ENCODE results near the gene ANKRD33. TPM values are rescaled to one million over a fixed set of nuclear protein-coding genes. Genes with fewer than 3 reads are reported as not detected.
A peak's percentile ranks its signal among the peaks of the same experiment; 100 is the strongest.
"Not testable (repeated sequence)": the region's sequence is repeated elsewhere in the genome, so short reads cannot be mapped to it uniquely, and the experiment has no call there.

Gene ANKRD33
- total RNA-seq, 1 experiment from 2014 or later, result not detected

DNA sequence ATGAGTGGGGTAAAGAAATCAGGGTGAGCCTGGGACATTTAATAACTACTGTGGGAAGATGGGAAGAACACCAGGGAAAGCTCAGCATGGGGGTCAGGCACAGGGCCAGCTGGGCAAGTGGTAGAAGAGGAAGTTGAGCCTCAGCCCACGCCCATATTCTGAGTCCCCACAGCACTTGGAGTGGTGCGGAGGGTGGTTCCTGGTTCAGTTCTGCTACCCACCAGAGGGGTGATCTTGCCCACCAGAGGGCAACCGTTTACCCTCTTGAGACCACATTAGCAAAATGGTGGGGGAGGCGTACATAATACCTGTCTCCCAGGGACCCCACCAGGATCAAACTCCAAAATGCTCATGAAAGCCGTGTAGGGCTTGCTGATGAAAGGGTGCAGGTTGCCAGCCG is 16.8 kb upstream of the ANKRD33 start:
- DNase-seq (ENCODE audit: low read depth), result no peak
- in situ Hi-C loops (cut with HindIII; ENCODE audit: low pct_unique_long_range_greater_than_20kb, low sequenced_read_pairs), result no loop called here

- in situ Hi-C loops (cut with HindIII; ENCODE audit: low pct_unique_long_range_greater_than_20kb, low sequenced_read_pairs), result no loop called here
- DNase-seq (ENCODE audit: low read depth), result no peak
Measured at GRCh38 chr12:51871918-51872688, 15.8 kb upstream of the ANKRD33 start.

GRCh38 chr12:51872689-51872981 is 15.3 kb upstream of the ANKRD33 start:
- in situ Hi-C loops (cut with HindIII; ENCODE audit: low pct_unique_long_range_greater_than_20kb, low sequenced_read_pairs), result no loop called here
- DNase-seq (ENCODE audit: low read depth), result no peak

- in situ Hi-C loops (cut with HindIII; ENCODE audit: low pct_unique_long_range_greater_than_20kb, low sequenced_read_pairs), result no loop called here
- no peak for DNase-seq (ENCODE audit: low read depth)
Measured at GRCh38 chr12:51873251-51873994, 14.5 kb upstream of the ANKRD33 start.

- DNase-seq (ENCODE audit: low read depth), result no peak
- in situ Hi-C loops (cut with HindIII; ENCODE audit: low pct_unique_long_range_greater_than_20kb, low sequenced_read_pairs), result no loop called here
Measured at GRCh38 chr12:51874000-51874399, 13.9 kb upstream of the ANKRD33 start.

DNA sequence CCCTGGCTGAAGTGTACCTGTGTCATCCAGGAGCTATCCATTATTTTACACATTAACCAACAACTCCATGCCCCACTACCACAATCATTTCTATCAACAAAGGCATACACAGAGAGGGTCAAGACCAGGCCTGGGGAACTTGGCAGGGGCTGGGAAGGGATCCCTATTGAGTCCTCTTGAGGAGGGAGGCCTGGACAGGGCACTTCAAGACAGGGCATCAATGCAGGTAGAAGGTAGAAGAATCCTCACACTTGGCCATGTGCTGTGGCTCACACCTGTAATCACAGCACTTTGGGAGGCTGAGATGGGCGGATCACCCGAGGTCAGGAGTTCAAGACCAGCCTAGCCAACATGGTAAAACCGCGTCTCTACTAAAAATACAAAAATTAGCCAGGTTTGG is 13.4 kb upstream of the ANKRD33 start:
- in situ Hi-C loops (cut with HindIII; ENCODE audit: low pct_unique_long_range_greater_than_20kb, low sequenced_read_pairs), result no loop called here
- DNase-seq (ENCODE audit: low read depth), result no peak

- DNase-seq (ENCODE audit: low read depth), result no peak
- in situ Hi-C loops (cut with HindIII; ENCODE audit: low pct_unique_long_range_greater_than_20kb, low sequenced_read_pairs), result no loop called here
Measured at GRCh38 chr12:51879102-51879501, 8.8 kb upstream of the ANKRD33 start.

DNA sequence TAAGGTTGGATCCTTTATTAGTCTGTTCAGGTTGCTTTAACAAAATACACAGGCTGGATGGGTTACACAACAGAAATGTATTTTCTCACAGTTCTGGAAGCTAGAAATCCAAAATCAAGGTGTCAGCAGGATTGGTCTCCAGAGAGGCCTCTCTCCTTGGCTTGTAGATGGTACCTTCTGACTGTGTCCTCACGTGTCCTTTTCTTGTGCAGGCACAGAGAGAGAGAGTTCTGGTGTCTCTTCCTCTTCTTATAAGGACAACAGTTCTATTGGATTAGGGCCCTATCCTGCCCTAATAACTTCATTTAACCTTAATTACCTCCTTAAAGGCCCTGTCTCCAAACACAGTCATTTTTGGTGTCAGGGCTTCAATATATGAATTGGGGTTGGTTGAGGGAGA is 4.6 kb upstream of the ANKRD33 start:
- in situ Hi-C loops (cut with HindIII; ENCODE audit: low pct_unique_long_range_greater_than_20kb, low sequenced_read_pairs), result no loop called here
- no peak for DNase-seq (ENCODE audit: low read depth)

GRCh38 chr12:51883998-51884675 is 3.8 kb upstream of the ANKRD33 start:
- in situ Hi-C loops (cut with HindIII; ENCODE audit: low pct_unique_long_range_greater_than_20kb, low sequenced_read_pairs), result no loop called here
- no peak for DNase-seq (ENCODE audit: low read depth)

DNA sequence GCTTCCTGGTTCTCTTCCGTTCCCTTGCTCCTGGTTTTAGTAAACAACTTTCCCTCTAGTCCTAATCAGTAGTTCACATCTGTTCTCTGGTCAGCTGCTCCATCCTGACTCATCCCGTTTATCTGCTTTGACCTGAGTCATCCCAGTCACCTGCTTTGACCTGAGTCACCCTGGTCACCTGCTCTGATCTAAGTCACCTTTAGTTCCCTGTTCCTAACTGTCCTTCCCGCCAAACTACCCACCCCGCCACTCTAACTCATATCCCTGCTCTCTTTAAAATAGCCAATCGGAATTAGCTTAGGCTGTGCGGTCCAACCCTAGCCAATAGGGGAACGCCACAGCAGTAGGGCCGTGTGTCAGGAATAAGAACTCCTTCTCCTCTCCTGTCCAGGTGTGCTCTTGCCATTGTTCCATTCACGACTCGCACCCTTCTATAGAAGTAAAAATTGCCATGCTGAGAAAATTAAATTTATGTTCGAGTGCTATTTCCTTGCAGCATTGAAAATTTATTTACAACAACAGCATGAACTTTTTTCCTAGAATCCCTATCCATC is 3.1 kb upstream of the ANKRD33 start:
- peak; percentile 92 for DNase-seq (ENCODE audit: low read depth)
- in situ Hi-C loops (cut with HindIII; ENCODE audit: low pct_unique_long_range_greater_than_20kb, low sequenced_read_pairs), result no loop called here

DNA sequence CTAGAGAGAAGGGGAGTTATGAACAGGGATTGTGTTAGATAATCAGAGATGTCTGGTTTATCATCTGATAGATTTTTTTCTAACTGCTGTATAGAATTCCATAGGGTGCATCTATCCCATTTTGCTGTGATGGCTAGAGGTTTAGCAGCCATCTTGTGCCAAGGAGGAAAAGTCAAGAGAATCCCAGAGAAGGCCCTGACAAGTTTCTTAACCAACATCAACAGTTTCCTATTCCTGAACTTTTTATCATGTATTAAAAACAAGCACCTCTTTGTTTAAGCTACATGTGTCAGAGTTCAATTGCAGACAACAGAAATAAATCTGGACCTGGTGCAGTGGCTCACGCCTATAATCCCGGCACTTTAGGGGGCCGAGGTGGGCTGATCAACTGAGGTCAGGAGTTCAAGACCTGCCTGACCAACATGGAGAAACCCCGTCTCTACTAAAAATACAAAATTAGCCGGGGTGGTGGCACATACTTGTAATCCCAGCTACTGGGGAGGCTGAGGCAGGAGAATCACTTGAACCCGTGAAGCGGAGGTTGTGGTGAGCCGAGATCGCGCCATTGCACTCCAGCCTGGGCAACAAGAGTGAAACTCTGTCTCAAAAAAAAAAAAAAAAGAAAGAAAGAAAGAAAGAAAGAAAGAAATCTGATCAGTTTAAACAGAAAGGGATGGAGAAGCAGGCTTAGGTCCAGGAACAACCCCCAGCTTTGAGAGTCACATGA is 2.4 kb upstream of the ANKRD33 start:
- DNase-seq (ENCODE audit: low read depth); in situ Hi-C loops (cut with HindIII; ENCODE audit: low pct_unique_long_range_greater_than_20kb, low sequenced_read_pairs): not testable (repeated sequence)

- in situ Hi-C loops (cut with HindIII; ENCODE audit: low pct_unique_long_range_greater_than_20kb, low sequenced_read_pairs), result no loop called here
- peak; percentile 81 for DNase-seq (ENCODE audit: low read depth)
Measured at GRCh38 chr12:51886021-51886710, 1.7 kb upstream of the ANKRD33 start.

- in situ Hi-C loops (cut with HindIII; ENCODE audit: low pct_unique_long_range_greater_than_20kb, low sequenced_read_pairs), result no loop called here
Measured at GRCh38 chr12:51888316-51889215, 663 bp downstream of the ANKRD33 start.

DNA sequence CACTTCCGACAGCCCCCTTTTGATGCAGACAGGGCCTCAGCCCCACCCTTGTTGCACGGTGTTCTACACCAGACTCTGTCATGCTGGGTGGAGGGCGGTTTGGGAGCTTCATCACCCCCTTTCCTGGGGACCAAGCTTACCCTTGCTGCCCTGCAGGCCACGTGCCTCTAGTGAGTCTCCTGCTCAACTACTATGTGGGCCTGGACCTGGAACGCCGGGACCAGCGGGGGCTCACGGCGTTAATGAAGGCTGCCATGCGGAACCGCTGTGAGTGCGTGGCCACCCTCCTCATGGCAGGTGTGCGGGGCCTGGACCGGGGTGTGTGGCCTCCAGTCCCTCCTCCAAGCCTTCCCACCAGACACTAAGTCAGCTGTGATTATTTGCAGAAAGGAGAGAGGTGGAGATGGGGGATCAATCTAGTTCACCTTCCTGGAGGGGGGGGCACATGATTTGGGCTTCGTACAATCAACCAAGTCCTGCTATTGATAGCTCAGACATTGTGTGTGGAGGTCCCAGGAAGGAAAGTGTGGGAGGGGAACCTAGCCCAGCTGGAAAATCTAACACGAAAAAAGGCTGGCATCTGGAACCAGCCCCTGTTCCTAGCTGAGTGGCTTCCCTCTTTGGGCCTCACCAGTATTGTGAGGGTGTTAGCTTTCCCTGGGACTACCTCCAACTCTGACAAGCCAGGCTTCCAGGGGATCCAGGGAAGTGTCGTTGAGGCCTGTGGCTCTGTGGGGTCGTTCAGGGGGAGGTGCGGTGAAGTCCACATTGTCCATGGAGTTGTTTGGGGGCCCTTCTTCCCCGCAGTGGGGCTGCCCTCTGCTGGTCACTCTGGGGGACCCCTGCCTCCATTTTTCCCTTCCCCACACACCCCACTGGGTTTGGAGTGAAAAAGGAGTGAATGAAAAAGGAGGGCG is 1.6 kb downstream of the ANKRD33 start:
- DNase-seq (ENCODE audit: low read depth), result no peak
- in situ Hi-C loops (cut with HindIII; ENCODE audit: low pct_unique_long_range_greater_than_20kb, low sequenced_read_pairs), result no loop called here

More at GRCh38 chr12:51888316-51889215, 663 bp downstream of the ANKRD33 start:
- no peak for DNase-seq (ENCODE audit: low read depth)

GRCh38 chr12:51890133-51890464 is 2.2 kb downstream of the ANKRD33 start:
- no peak for DNase-seq (ENCODE audit: low read depth)
- in situ Hi-C loops (cut with HindIII; ENCODE audit: low pct_unique_long_range_greater_than_20kb, low sequenced_read_pairs), result no loop called here

GRCh38 chr12:51890511-51891171 is 2.7 kb downstream of the ANKRD33 start:
- no peak for DNase-seq (ENCODE audit: low read depth)
- in situ Hi-C loops (cut with HindIII; ENCODE audit: low pct_unique_long_range_greater_than_20kb, low sequenced_read_pairs), result no loop called here
